ENCODE data around the gene BZW1. TPM values are rescaled to one million over a fixed set of nuclear protein-coding genes. Genes with fewer than 3 reads are reported as not detected.
A peak's percentile ranks its signal among the peaks of the same experiment; 100 is the strongest.

The BZW1 gene
- total RNA-seq, 1 experiment from 2014 or later = 396 TPM

GRCh38 chr2:200869014-200869413 lies 57.3 kb downstream of the BZW1 start:
- POLR2A ChIA-PET (ENCODE audit: low non-redundant PET) = no interaction called here
- Histone ChIP-seq H3K4me1 (ENCODE audit: insufficient read depth, low read length, poor library complexity, severe bottlenecking) (peaks cover 4% of the 10 kb centered on the region), H3K36me3 (ENCODE audit: insufficient read depth, low read length, poor library complexity, severe bottlenecking) (peaks cover 9% of the 10 kb centered on the region), H3K27me3 (replicated peaks; ENCODE audit: insufficient read depth, low read depth, low read length, poor library complexity) (no peaks in the 10 kb centered on the region), H3K4me3 (ENCODE audit: low read depth, low read length, poor library complexity, severe bottlenecking) (no peak overlapping the region), H3K27ac (ENCODE audit: low read depth, low read length, poor library complexity, severe bottlenecking) (no peak overlapping the region), H3K9me3 (ENCODE audit: low read depth, low read length, poor library complexity, severe bottlenecking) (no peaks in the 10 kb centered on the region)
- BruUV-seq (replicated peaks) = no TSS peak
- no peak for DNase-seq (ENCODE audit: low spot score)
- intact Hi-C loops (cut with micrococcal nuclease; ENCODE audit: unreplicated experiment) = no loop called here
- no peak for TF ChIP-seq EZH2 (IDR thresholded peaks at IDR 0.05; ENCODE audit: borderline replicate concordance, low read depth, low read length, poor library complexity, severe bottlenecking)
- no peak for TF ChIP-seq CTCF (conservative IDR thresholded peaks at IDR 0.05; ENCODE audit: low read depth, low read length)
- CTCF ChIA-PET = no interaction called here

- CTCF ChIA-PET = no interaction called here
Observed at GRCh38 chr2:200871151-200871550, 59.4 kb downstream of the BZW1 start.

GRCh38 chr2:200873560-200873959 lies 61.9 kb downstream of the BZW1 start:
- intact Hi-C loops (cut with micrococcal nuclease; ENCODE audit: unreplicated experiment) = no loop called here
- Histone ChIP-seq H3K9me3 (ENCODE audit: low read depth, low read length, poor library complexity, severe bottlenecking) (no peaks in the 10 kb centered on the region), H3K27me3 (replicated peaks; ENCODE audit: insufficient read depth, low read depth, low read length, poor library complexity) (no peaks in the 10 kb centered on the region), H3K27ac (ENCODE audit: low read depth, low read length, poor library complexity, severe bottlenecking) (no peak overlapping the region), H3K36me3 (ENCODE audit: insufficient read depth, low read length, poor library complexity, severe bottlenecking) (peaks cover 32% of the 10 kb centered on the region), H3K4me3 (ENCODE audit: low read depth, low read length, poor library complexity, severe bottlenecking) (no peak overlapping the region), H3K4me1 (ENCODE audit: insufficient read depth, low read length, poor library complexity, severe bottlenecking) (peaks cover 4% of the 10 kb centered on the region)
- ChIA-PET POLR2A (ENCODE audit: low non-redundant PET) (no interaction called here), CTCF (no interaction called here)
- no TSS peak for BruUV-seq (replicated peaks)
- TF ChIP-seq CTCF (conservative IDR thresholded peaks at IDR 0.05; ENCODE audit: low read depth, low read length) (no peak), EZH2 (IDR thresholded peaks at IDR 0.05; ENCODE audit: borderline replicate concordance, low read depth, low read length, poor library complexity, severe bottlenecking) (no peak)
- no peak for DNase-seq (ENCODE audit: low spot score)

More at GRCh38 chr2:200871151-200871550, 59.4 kb downstream of the BZW1 start:
- TF ChIP-seq CTCF (conservative IDR thresholded peaks at IDR 0.05; ENCODE audit: low read depth, low read length) (no peak), EZH2 (IDR thresholded peaks at IDR 0.05; ENCODE audit: borderline replicate concordance, low read depth, low read length, poor library complexity, severe bottlenecking) (no peak)
- Histone ChIP-seq H3K36me3 (ENCODE audit: insufficient read depth, low read length, poor library complexity, severe bottlenecking) (peaks cover 17% of the 10 kb centered on the region), H3K27ac (ENCODE audit: low read depth, low read length, poor library complexity, severe bottlenecking) (no peak overlapping the region), H3K27me3 (replicated peaks; ENCODE audit: insufficient read depth, low read depth, low read length, poor library complexity) (no peaks in the 10 kb centered on the region), H3K9me3 (ENCODE audit: low read depth, low read length, poor library complexity, severe bottlenecking) (no peaks in the 10 kb centered on the region), H3K4me3 (ENCODE audit: low read depth, low read length, poor library complexity, severe bottlenecking) (no peak overlapping the region), H3K4me1 (ENCODE audit: insufficient read depth, low read length, poor library complexity, severe bottlenecking) (peaks cover 4% of the 10 kb centered on the region)
- POLR2A ChIA-PET (ENCODE audit: low non-redundant PET) = no interaction called here
- intact Hi-C loops (cut with micrococcal nuclease; ENCODE audit: unreplicated experiment) = no loop called here
- BruUV-seq (replicated peaks) = TSS peak; percentile 36
- DNase-seq (ENCODE audit: low spot score) = no peak

Other genes starting within 250 kb of the BZW1 start
- gene AOX1, start 225.9 kb upstream of the BZW1 start, total RNA-seq (2021) = 2.4 and 3.1 TPM in 2 replicates
- 69.6 and 73.3 TPM in 2 replicates for gene CLK1, start 52.7 kb downstream of the BZW1 start, total RNA-seq (2021)
- gene PPIL3, start 77.2 kb downstream of the BZW1 start, total RNA-seq (2021) = 37.2 and 48.3 TPM in 2 replicates
- gene NIF3L1, start 77.5 kb downstream of the BZW1 start, total RNA-seq (2021) = 56.4 and 56.7 TPM in 2 replicates
- 48.6 and 56.0 TPM in 2 replicates for gene ORC2, start 151.8 kb downstream of the BZW1 start, total RNA-seq (2021)

All from A673 (cell line).